Measurements from ENCODE around the gene MITD1. TPM values are rescaled to one million over a fixed set of nuclear protein-coding genes. Genes with fewer than 3 reads are reported as not detected.

MITD1 gene
- total and polyA plus RNA-seq, 12 donors, result 14.4 to 70.1 (median 29.0) TPM

DNA sequence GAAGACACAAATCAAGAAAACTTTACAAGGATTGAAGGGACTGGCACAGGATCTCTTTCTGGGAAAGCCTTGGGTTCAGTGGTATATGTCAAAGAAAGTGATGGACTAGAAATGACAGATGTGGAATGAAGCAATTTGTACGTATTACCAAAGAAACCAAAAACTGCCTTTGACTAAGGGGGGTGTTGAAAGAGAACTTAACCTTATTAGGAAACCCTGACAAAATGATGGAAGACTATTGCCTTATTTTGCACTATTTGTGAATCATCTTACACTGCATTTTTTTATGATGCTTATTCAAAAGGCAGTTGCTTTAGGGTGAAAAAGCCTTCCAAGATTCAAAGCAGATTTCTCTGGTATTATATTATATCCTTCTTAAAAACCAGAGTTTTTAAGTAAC, 30.2 kb downstream of the MITD1 start:
- no peaks in the 10 kb centered on the region for H3K27me3 ChIP-seq
- TF ChIP-seq, protein P1, sequence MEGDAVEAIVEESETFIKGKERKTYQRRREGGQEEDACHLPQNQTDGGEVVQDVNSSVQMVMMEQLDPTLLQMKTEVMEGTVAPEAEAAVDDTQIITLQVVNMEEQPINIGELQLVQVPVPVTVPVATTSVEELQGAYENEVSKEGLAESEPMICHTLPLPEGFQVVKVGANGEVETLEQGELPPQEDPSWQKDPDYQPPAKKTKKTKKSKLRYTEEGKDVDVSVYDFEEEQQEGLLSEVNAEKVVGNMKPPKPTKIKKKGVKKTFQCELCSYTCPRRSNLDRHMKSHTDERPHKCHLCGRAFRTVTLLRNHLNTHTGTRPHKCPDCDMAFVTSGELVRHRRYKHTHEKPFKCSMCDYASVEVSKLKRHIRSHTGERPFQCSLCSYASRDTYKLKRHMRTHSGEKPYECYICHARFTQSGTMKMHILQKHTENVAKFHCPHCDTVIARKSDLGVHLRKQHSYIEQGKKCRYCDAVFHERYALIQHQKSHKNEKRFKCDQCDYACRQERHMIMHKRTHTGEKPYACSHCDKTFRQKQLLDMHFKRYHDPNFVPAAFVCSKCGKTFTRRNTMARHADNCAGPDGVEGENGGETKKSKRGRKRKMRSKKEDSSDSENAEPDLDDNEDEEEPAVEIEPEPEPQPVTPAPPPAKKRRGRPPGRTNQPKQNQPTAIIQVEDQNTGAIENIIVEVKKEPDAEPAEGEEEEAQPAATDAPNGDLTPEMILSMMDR (IDR thresholded peaks at IDR 0.05), result no peak
- no peak for TF ChIP-seq POLR2A (IDR thresholded peaks at IDR 0.05)
- H3K9me3 ChIP-seq (replicated peaks in 1 of 3), result no peaks in the 10 kb centered on the region
- WGBS, 4 donors, result 46 to 74% (median 68%) methylated on average over 1 of the region's 1 CpG
- no peak overlapping the region for H3K4me3 ChIP-seq
- H3K4me1 ChIP-seq (replicated peaks in 1 of 2), result peaks cover 0 to 14% of the 10 kb centered on the region in 2 donors
- no peaks in the 10 kb centered on the region for H3K36me3 ChIP-seq (replicated peaks in 1 of 2)
- no peak overlapping the region for H3K27ac ChIP-seq
- intact Hi-C loops (cut with DNase I), result no loop called here
- DNase-seq, result no peak

DNA sequence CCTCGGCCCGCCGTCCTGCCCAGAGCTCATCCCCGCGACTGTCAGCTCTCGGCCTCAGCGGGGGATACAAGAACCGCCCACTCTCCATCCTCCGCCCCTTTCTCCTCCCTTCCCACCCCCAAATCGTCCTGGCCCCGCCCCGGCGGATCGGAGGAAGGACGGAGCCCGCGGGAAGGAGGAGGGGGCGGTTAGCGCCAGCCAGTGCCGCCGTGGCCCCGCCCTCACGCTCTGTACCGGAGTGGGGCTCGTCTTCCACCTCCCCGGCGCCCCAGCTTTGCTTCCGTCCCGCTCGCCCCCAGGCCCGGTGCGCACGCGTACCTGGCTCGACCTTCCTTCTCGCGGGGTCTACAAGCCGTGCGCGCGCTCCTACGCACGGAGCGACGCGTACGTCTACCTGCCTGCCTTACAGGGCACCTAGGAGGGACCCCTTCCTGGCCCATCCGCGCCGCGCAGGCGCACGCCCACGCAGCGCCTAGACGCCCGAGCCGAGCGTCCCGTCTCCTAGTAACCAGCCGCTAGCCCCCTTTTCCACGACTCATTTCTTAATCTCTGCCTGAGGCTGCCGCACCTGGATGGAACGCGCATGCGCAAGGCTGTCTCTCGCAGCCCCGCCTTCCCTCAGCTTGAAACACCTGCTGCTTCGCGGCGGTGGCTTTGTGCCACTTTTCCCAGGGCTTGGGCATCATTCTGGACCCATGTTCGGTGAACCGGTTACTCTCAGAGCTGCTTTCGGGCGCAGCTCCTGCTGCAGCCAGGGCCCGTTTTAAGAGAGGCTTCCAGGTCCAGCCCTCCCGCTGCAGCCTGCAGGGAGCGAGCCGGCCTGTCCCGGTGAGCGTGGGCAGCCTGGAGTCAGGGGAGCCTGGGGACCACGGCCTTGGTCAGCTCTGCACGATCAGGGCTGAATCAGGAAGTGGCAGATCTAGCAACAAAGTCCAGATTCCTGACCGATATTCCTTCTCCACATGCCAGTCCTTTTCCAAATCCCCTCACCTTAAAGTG, 39.4 kb downstream of the MITD1 start, which contains the start of gene C2orf15:
Gene C2orf15, plus strand, starts transcription at position 598 of the 999 bp plus-strand sequence. CDS start 8,852 bp downstream, outside the sequence.
- no peaks in the 10 kb centered on the region for H3K36me3 ChIP-seq (replicated peaks in 1 of 2)
- peak; percentile 2 to 95 for TF ChIP-seq POLR2A (IDR thresholded peaks at IDR 0.05)
- TF ChIP-seq, protein P1 (IDR thresholded peaks at IDR 0.05), result no peak
- peaks cover 6 to 10% of the 10 kb centered on the region in 2 donors for H3K4me1 ChIP-seq (replicated peaks in 1 of 2)
- H3K27me3 ChIP-seq, result no peaks in the 10 kb centered on the region
- H3K4me3 ChIP-seq, result peak within 1 kb of the TSS; percentile 35 to 87 (median 74)
- H3K9me3 ChIP-seq (replicated peaks in 1 of 3), result no peaks in the 10 kb centered on the region
- peak; percentile 93 to 97 (median 95) for DNase-seq
- 1% methylated on average over 11 to 84 of the region's 84 CpGs for WGBS, 4 donors
- intact Hi-C loops (cut with DNase I), result no loop called here
- peak within 1 kb of the TSS; percentile 76 to 88 (median 79) for H3K27ac ChIP-seq

GRCh38 chr2:99140860-99141109, 40.1 kb downstream of the MITD1 start:
- Histone ChIP-seq H3K4me1 (replicated peaks in 1 of 2) (peaks cover 6 to 10% of the 10 kb centered on the region in 2 donors), H3K27ac (peak overlapping the region; percentile 76 to 88 (median 79)), H3K9me3 (replicated peaks in 1 of 3) (no peaks in the 10 kb centered on the region), H3K4me3 (peak overlapping the region; percentile 35 to 87 (median 74)), H3K27me3 (no peaks in the 10 kb centered on the region), H3K36me3 (replicated peaks in 1 of 2) (no peaks in the 10 kb centered on the region)
- WGBS, 4 donors, result 0 to 1% (median 0%) methylated on average over 2 to 21 of the region's 21 CpGs
- TF ChIP-seq POLR2A (IDR thresholded peaks at IDR 0.05), result peak in 1 of 2 donors; percentile 66
- TF ChIP-seq, protein P1 (IDR thresholded peaks at IDR 0.05), result peak in 1 of 6 experiments; percentile 11
- no peak for DNase-seq
- intact Hi-C loops (cut with DNase I), result no loop called here

DNA sequence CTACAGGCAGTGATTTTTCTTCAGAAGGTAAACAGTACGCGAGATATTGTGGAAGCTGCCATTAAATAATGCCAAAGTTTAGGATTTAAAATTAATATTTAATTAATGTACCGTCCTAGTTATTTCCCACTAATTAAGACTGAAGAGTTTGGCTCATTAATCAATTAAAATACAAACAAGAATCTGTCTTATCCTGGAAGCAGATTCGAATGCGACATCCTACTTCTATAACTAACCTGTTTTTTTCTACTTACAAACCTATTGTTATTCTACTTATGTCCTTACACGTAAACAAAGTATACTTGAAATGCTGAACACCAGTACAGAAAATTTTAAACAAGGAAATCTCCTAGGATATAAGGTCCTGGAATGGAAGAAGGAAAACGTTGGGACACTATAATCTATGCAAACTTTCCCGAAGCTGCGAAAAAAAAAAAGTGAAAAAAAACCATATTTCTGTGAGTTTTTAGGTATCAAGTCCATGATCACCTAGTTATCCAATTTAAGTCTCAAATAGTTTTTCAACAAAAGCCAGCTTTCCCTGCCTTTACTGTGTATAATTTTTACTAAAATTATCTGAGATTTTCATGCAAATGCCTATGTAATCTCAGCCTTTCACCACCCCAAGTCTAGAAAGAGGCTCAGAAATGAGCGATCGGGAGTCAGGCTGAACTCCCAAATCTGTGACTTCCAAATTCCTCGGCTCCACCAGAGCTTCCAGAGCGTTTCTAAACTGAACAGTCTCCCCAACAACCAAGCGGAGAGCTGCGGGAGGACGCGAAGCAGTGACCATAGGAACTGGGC, 40.6 kb downstream of the MITD1 start:
- no peaks in the 10 kb centered on the region for H3K9me3 ChIP-seq (replicated peaks in 1 of 3)
- TF ChIP-seq POLR2A (IDR thresholded peaks at IDR 0.05), result no peak
- TF ChIP-seq, protein P1 (IDR thresholded peaks at IDR 0.05), result no peak
- WGBS, 4 donors, result 25 to 26% (median 26%) methylated on average over 17 of the region's 17 CpGs
- H3K4me3 ChIP-seq, result peak overlapping the region; percentile 35 to 87 (median 74)
- peak overlapping the region; percentile 76 to 88 (median 79) for H3K27ac ChIP-seq
- H3K4me1 ChIP-seq (replicated peaks in 1 of 2), result peaks cover 6 to 10% of the 10 kb centered on the region in 2 donors
- no peaks in the 10 kb centered on the region for H3K36me3 ChIP-seq (replicated peaks in 1 of 2)
- no peak for DNase-seq
- intact Hi-C loops (cut with DNase I), result no loop called here
- H3K27me3 ChIP-seq, result no peaks in the 10 kb centered on the region

All from adrenal gland (tissue), 12 donors.